ENCODE results near the gene ABCD1.
"Not testable (repeated sequence)": the region's sequence is repeated elsewhere in the genome, so short reads cannot be mapped to it uniquely, and the experiment has no call there.

ABCD1 gene

DNA sequence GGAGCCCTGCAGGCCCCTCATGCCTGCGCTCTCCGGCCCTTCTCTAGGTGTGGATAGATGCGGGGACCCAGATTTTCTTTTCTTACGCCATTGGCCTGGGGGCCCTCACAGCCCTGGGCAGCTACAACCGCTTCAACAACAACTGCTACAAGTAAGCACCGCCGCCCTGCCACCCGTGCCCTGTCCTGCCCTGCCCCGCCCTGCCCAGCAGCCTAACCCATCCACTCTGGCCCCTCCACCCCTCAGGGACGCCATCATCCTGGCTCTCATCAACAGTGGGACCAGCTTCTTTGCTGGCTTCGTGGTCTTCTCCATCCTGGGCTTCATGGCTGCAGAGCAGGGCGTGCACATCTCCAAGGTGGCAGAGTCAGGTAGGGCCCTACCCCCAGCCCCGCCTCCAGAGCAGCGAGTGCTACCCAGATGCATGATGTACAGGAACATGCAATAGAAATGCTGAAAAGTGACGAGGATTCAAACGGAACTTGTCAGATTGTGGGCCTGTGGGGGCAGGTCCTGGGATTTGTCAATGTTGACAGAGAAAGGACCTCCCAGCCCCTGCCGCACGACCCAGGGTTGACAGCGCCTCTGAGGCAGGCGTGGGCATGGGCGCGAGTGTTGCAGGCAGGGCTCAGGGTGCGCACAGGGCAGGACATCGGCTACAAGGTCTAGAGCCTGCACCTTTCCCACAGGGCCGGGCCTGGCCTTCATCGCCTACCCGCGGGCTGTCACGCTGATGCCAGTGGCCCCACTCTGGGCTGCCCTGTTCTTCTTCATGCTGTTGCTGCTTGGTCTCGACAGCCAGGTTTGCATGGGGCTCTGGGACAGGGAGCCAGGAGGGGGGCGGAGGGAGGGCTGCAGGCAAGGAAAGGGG lies 31.2 kb upstream of the ABCD1 start:
- no peak for DNase-seq

DNA sequence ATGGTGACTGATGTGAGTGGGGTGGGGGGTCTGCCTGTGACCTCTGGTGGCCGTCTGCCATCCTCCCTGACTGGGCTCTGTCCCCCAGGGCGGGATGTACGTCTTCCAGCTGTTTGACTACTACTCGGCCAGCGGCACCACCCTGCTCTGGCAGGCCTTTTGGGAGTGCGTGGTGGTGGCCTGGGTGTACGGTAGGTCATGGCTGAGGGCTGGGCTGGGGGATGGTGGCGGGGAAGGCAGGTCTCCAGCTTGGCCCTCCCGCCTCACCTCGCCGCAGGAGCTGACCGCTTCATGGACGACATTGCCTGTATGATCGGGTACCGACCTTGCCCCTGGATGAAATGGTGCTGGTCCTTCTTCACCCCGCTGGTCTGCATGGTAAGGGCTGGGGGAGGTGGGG lies 30.4 kb upstream of the ABCD1 start:
- not testable (repeated sequence) for DNase-seq

DNA sequence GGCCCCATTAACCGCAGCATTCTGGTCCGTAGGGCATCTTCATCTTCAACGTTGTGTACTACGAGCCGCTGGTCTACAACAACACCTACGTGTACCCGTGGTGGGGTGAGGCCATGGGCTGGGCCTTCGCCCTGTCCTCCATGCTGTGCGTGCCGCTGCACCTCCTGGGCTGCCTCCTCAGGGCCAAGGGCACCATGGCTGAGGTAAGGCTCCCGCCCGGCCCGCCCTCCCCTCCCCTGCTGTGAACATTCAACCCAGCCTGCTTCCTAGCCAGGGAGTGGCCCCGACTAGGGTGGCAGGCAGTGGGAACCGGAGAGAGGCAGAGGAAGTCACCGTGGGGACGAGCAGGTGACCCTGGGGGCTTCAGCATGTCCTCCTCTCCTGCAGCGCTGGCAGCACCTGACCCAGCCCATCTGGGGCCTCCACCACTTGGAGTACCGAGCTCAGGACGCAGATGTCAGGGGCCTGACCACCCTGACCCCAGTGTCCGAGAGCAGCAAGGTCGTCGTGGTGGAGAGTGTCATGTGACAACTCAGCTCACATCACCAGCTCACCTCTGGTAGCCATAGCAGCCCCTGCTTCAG lies 29.9 kb upstream of the ABCD1 start:
- DNase-seq, result no peak

- DNase-seq, result no peak
Observed at GRCh38 chrX:153696100-153696499, 28.6 kb upstream of the ABCD1 start.

DNA sequence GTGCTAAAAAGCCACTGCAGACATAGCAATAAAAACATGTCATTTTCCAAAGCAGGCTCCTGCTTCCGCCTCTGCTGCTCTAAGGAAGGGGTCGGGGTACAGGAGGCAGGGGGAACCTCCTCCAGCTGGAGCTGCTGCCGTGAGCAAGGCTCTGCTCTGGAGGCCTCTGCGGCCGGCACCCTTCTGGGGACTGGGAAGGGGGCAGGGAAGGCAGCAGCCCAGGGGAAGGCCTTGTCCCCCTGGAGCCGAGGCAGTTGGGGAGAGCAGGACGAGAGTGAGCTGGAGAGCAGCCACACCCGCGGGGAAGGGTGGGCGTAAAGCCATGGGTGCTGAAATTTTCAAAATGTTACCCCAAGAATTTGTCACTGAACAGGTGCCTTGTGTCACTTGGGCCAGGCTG lies 28.1 kb upstream of the ABCD1 start:
- not testable (repeated sequence) for DNase-seq

- not testable (repeated sequence) for DNase-seq
Observed at GRCh38 chrX:153696986-153697722, 27.5 kb upstream of the ABCD1 start.

DNA sequence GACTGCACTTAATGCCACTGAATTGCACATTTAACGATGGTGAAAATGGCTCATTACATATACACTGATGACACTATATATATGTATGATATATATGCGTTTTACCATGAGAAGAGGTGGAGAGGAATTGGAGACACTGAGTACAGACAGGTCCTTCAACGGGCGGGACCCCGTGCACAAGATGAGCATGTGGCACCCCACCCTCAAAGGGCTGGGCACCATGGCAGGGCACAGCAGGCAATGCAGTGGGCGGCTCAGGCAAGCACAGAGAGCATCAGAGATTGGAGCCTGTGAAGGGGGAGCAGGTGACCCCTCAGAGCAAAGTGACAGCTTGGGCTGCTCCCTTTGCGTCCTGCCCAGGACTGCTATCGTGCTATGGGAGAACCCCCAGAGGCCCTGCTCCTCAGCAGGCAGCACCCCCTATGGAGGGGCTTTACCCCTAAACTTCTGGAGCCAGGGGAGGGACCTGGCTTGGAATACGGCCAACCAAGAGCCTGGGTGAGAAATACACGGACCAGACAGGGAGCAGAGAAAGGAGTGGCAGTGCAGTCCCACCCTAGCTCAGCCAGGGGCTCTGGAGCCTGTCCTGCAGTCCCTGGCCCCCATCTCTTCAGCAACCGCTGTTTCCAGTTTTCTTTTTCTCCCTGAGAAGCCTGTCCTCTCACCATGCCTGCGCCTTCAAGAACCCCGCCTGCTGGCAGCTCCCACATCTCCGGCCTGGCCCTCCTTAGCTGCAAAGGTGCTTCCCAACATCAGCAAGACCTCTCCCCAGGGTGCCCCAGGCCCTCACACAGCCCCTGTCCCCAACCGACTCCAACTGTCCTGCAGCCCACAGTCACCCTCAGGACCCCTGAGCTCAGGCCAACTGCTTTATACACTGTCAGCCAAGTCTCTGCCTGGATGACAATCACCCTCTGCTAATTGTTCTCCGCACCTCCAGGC lies 26.5 kb upstream of the ABCD1 start:
- DNase-seq, result no peak

GRCh38 chrX:153699210-153699783 lies 25.4 kb upstream of the ABCD1 start:
- DNase-seq, result not testable (repeated sequence)

GRCh38 chrX:153699784-153700371 lies 24.8 kb upstream of the ABCD1 start:
- not testable (repeated sequence) for DNase-seq

- DNase-seq, result no peak
Observed at GRCh38 chrX:153700376-153700945, 24.2 kb upstream of the ABCD1 start.

DNA sequence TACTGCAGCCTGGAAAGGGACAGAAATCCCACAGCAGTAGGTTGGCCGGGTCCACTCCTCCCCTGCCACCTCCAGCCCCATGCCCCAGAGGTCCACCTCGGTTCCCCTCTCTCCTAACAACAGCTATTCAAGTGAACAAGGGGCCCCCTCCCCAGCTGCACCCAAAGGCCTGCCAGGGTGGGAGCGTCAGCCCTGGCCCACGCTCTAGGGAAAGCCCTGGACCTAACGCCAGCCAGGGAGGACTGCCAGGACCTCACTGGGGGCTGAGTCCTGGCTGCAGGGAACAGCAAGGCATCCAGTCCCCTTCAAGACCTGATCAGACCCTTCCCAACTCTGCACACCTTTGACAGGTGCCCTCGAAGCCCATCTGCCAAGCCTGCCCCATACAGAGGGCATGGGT lies 23.7 kb upstream of the ABCD1 start:
- DNase-seq, result no peak

- no peak for DNase-seq
Observed at GRCh38 chrX:153701706-153702105, 22.9 kb upstream of the ABCD1 start.

- DNase-seq, result no peak
Observed at GRCh38 chrX:153702336-153703035, 22.2 kb upstream of the ABCD1 start.

DNA sequence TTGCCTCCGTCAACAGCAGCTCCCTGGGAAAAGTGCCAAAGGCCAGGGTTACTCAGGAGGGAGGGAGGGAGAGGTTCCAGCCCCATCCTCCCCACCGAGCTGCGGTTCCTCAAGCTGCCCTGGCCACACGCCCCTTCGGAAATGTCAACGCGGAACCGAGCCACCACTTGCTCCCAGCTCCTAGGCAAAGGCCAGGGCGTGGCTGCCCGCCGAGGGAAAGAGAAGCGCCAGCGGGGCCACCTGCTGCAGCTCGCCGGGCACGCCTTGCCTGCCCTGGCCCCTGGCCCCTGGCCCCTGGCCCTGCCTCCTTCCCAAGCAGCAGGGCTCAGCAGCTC lies 21.7 kb upstream of the ABCD1 start:
- no peak for DNase-seq

- DNase-seq, result no peak
Observed at GRCh38 chrX:153704021-153704526, 20.6 kb upstream of the ABCD1 start.

GRCh38 chrX:153704631-153705402 lies 19.8 kb upstream of the ABCD1 start:
- not testable (repeated sequence) for DNase-seq

GRCh38 chrX:153705403-153706060 lies 19.1 kb upstream of the ABCD1 start:
- not testable (repeated sequence) for DNase-seq

DNA sequence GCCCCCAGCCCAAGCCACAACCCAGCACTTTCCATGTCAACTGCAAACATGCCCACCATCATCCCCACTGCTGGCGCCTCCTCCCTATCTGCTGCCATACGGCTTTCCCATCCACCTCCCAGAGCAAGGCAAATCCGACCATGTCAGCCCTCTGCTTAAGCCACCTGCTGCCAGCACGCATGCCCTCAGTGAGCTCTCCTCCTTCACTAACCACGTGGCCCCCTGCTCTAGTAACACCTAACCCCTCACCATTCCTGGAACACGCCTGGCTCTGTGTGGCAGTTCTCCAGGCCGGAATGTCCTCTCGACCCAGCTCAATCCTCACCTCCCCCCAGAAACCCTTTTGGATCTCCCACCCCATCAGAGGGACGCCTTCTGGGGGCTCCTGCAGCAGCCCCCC lies 17.9 kb upstream of the ABCD1 start:
- DNase-seq, result no peak

Data from nucleus accumbens (tissue), 56 donors.